Spleen (tissue), 11 donors: ENCODE measurements around the gene FGF8. TPM values are rescaled to one million over a fixed set of nuclear protein-coding genes. Genes with fewer than 3 reads are reported as not detected.

ENCODE experiments used
- DNase-seq: peaks from one replicate; pipeline ENCODE4 v3.0.0-alpha.2; 2020
- H3K27ac ChIP-seq, 8 donors: fragments of 200-600 bp; sonication (generic) in 7 of 8; 1 replicate in 4 of 8; 2 replicates in 4 of 8; pipeline versions ENCODE4 v1.5.0 to v1.8.0; 2016 to 2021; ENCODE audit warnings: inconsistent platforms in 4 of 8, mild to moderate bottlenecking in 4 of 8, moderate library complexity in 1 of 8
- H3K27me3 ChIP-seq, 7 donors: fragments of 200-600 bp; sonication (generic) in 6 of 7; replicated peaks in 1 of 7; 1 replicate in 4 of 7; 2 replicates in 3 of 7; pipeline versions ENCODE4 v1.5.0 to v1.8.0; 2016 to 2021; ENCODE audit warnings: inconsistent platforms in 3 of 7, mild to moderate bottlenecking in 1 of 7
- H3K36me3 ChIP-seq, 6 donors: fragments of 200-600 bp; sonication (generic) in 5 of 6; 1 replicate in 4 of 6; 2 replicates in 2 of 6; pipeline versions ENCODE4 v1.5.0 to v1.8.0; 2016 to 2021; ENCODE audit warnings: inconsistent platforms in 2 of 6
- H3K4me1 ChIP-seq, 6 donors: fragments of 200-600 bp; sonication (generic) in 5 of 6; 1 replicate in 3 of 6; 2 replicates in 3 of 6; pipeline versions ENCODE4 v1.5.0 to v1.8.0; 2016 to 2021; ENCODE audit warnings: inconsistent platforms in 3 of 6
- H3K4me3 ChIP-seq, 8 donors: fragments of 200-600 bp; sonication (generic) in 7 of 8; 1 replicate in 4 of 8; 2 replicates in 4 of 8; pipeline versions ENCODE4 v1.5.0 to v1.8.0; 2016 to 2021; ENCODE audit warnings: inconsistent platforms in 4 of 8, mild to moderate bottlenecking in 4 of 8, moderate library complexity in 2 of 8
- H3K9me3 ChIP-seq, 8 donors: fragments of 200-600 bp; sonication (generic) in 7 of 8; 1 replicate in 4 of 8; 2 replicates in 4 of 8; pipeline versions ENCODE4 v1.5.0 to v1.8.0; 2016 to 2021; ENCODE audit warnings: inconsistent platforms in 4 of 8
- CTCF ChIP-seq, 11 experiments: fragments of 200-600 bp in 7 of 11; fragments of 450-650 bp in 4 of 11; sonication (generic) in 4 of 11; IDR thresholded peaks in 8 of 11; conservative IDR thresholded peaks in 3 of 11; 1 replicate in 7 of 11; 2 replicates in 4 of 11; pipeline versions ENCODE4 v1.4.0 to v1.8.0; 2016 to 2021; ENCODE audit warnings: antibody characterized with exemption in 11 of 11, inconsistent platforms in 4 of 11, mild to moderate bottlenecking in 1 of 11
- POLR2A ChIP-seq, 3 donors: fragments of 450-650 bp; IDR thresholded peaks; one replicate each; pipeline ENCODE4 v1.5.1; 2017; ENCODE audit warnings: antibody characterized with exemption in 3 of 3, mild to moderate bottlenecking in 1 of 3
- POLR2AphosphoS5 ChIP-seq, 3 donors: sonication (generic); formaldehyde crosslinking; IDR thresholded peaks; one replicate each; pipeline ENCODE4 v1.5.1; 2017; ENCODE audit warnings: antibody characterized with exemption in 3 of 3
- WGBS, 5 donors: extraction: QIAGEN DNeasy Blood & Tissue Kit in 3 of 5; methylation state at CpG; one replicate each; pipeline versions ENCODE4 v1.1.5 to v1.1.7; 2013 to 2018; 5-methylcytosine and 5-hydroxymethylcytosine counted together
- intact Hi-C: fragments of 100-400 bp; cut with DNase I; formaldehyde crosslinking; loops from one replicate; pipeline ENCODE4 v1.15.0; 2023; ENCODE audit warnings: low total_unique reads
- polyA plus RNA-seq, 3 donors: library from polyadenylated mRNA; stranded (reverse); fragments of 200-250 nt; gene quantifications; one replicate each; pipeline ENCODE4 v1.2.1, GENCODE V29; 2013
- total RNA-seq, 7 donors: library from RNA; depleted of rRNA in 3 of 7; stranded (reverse); fragments of >200 nt in 3 of 7; fragmentation: NEBNext Ultra II Directional in 4 of 7; extraction: Animal tissue kit (Norgen Biotek cat#: 25700) in 4 of 7; gene quantifications; one replicate each; pipeline versions ENCODE4 v1.1.0 to v1.2.1, GENCODE V29; 2016 to 2021
- donor health status: healthy with polysubstance abuse.
- donor health status: DM: no; HTN: no; CAD: no; lungs with moderate emphysema.
- donor health status: DM: no; HTN: no; CAD: no.
- donor health status: Bipolar disorder and iron deficiency.
- donor health status: healthy.
- donor health status: DM: no; HTN: no; CAD: no.
- donor health status: DM: yes; HTN: yes; CAD: no.

FGF8 gene
- total and polyA plus RNA-seq, 10 donors, result 0.11 TPM; not detected in 8

- TF ChIP-seq POLR2A (IDR thresholded peaks at IDR 0.05), result no peak
- no peak for TF ChIP-seq CTCF (IDR thresholded peaks at IDR 0.05 in 8 of 11, conservative IDR thresholded peaks at IDR 0.05 in 3 of 11)
- TF ChIP-seq POLR2AphosphoS5 (IDR thresholded peaks at IDR 0.05), result no peak
- WGBS, 5 donors, result 76 to 84% (median 82%) methylated on average over 19 of the region's 19 CpGs
- no peak overlapping the region for H3K27ac ChIP-seq
- DNase-seq, result no peak
- no peaks in the 10 kb centered on the region for H3K9me3 ChIP-seq
- H3K4me1 ChIP-seq, result no peaks in the 10 kb centered on the region
- no peak overlapping the region for H3K4me3 ChIP-seq
- no peaks in the 10 kb centered on the region for H3K36me3 ChIP-seq
- peaks cover 0 to 13% (median 0%) of the 10 kb centered on the region in 7 donors for H3K27me3 ChIP-seq
- intact Hi-C loops, result no loop called here
Measured at GRCh38 chr10:101749047-101750016, 26.6 kb downstream of the FGF8 start.

GRCh38 chr10:101748496-101748895, 27.4 kb downstream of the FGF8 start:
- TF ChIP-seq CTCF (IDR thresholded peaks at IDR 0.05 in 8 of 11, conservative IDR thresholded peaks at IDR 0.05 in 3 of 11) (no peak), POLR2AphosphoS5 (IDR thresholded peaks at IDR 0.05) (no peak), POLR2A (IDR thresholded peaks at IDR 0.05) (no peak)
- no peak for DNase-seq

DNA sequence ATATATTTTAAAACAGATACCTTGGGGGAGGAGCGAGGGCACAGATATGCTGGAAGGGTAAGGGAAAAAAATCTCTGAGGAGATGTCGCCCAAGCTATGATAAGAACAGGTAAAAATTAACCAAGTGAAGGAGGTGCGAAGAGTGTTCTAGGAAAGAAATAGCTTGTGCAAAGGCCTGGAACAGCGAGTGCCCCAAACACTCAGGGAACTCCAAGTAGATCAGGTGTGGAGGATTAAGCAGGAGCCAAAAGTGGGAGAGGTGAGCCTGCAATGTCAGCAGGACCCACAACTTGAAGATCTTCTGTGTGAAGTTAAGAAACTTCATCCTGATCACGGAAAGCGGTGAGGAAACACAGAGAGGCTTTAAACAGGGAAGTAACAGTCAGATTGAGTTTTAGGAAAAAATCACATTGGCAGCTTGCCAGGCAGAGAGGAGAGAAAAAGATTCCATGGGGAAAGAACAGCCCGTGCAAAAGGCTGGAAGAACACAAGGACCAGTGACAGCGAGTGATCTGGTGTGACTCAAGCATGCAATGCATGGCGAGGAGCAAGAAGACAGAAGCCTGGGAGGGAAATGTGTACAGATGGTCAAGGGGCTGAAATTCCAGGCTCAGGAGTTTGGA, 30.7 kb downstream of the FGF8 start:
- H3K27me3 ChIP-seq, result peaks cover 0 to 8% (median 0%) of the 10 kb centered on the region in 7 donors
- TF ChIP-seq POLR2A (IDR thresholded peaks at IDR 0.05) (no peak), POLR2AphosphoS5 (IDR thresholded peaks at IDR 0.05) (no peak), CTCF (IDR thresholded peaks at IDR 0.05 in 8 of 11, conservative IDR thresholded peaks at IDR 0.05 in 3 of 11) (no peak)
- H3K27ac ChIP-seq, result no peak overlapping the region
- WGBS, 5 donors, result 69 to 80% (median 74%) methylated on average over 9 of the region's 9 CpGs
- H3K9me3 ChIP-seq, result no peaks in the 10 kb centered on the region
- no peaks in the 10 kb centered on the region for H3K36me3 ChIP-seq
- H3K4me3 ChIP-seq, result no peak overlapping the region
- no peaks in the 10 kb centered on the region for H3K4me1 ChIP-seq
- intact Hi-C loops, result no loop called here
- no peak for DNase-seq

More at GRCh38 chr10:101748496-101748895, 27.4 kb downstream of the FGF8 start:
- intact Hi-C loops, result no loop called here
- no peaks in the 10 kb centered on the region for H3K9me3 ChIP-seq
- H3K27me3 ChIP-seq, result peaks cover 0 to 8% (median 0%) of the 10 kb centered on the region in 7 donors
- no peak overlapping the region for H3K27ac ChIP-seq
- H3K36me3 ChIP-seq, result no peaks in the 10 kb centered on the region
- no peak overlapping the region for H3K4me3 ChIP-seq
- no peaks in the 10 kb centered on the region for H3K4me1 ChIP-seq
- whole genome bisulfite sequencing, 5 donors, result 73 to 93% (median 82%) methylated on average over 2 to 3 of the region's 3 CpGs

GRCh38 chr10:101744267-101744666, 31.6 kb downstream of the FGF8 start:
- Histone ChIP-seq H3K4me1 (no peaks in the 10 kb centered on the region), H3K27ac (no peak overlapping the region), H3K36me3 (no peaks in the 10 kb centered on the region), H3K27me3 (peaks cover 0 to 15% (median 0%) of the 10 kb centered on the region in 7 donors), H3K4me3 (no peak overlapping the region), H3K9me3 (no peaks in the 10 kb centered on the region)
- no peak for TF ChIP-seq CTCF (IDR thresholded peaks at IDR 0.05 in 8 of 11, conservative IDR thresholded peaks at IDR 0.05 in 3 of 11)
- no peak for TF ChIP-seq POLR2AphosphoS5 (IDR thresholded peaks at IDR 0.05)
- no peak for TF ChIP-seq POLR2A (IDR thresholded peaks at IDR 0.05)
- 73 to 80% (median 79%) methylated on average over 3 of the region's 3 CpGs for WGBS, 5 donors
- intact Hi-C loops, result no loop called here
- DNase-seq, result no peak
